GM20000 (cell line): ENCODE measurements around the gene TFCP2L1.

Experiments
- DNase-seq: peaks from one replicate; pipeline ENCODE4 v3.0.0; 2012; ENCODE audit warnings: low spot score
- CTCF ChIP-seq: IDR thresholded peaks from 2 replicates; pipeline ENCODE4 v1.5.1; 2012; ENCODE audit warnings: mild to moderate bottlenecking, control low read depth; ENCODE audit errors: extremely low read depth, missing control alignments

The TFCP2L1 gene

GRCh38 chr2:121202541-121203310 is 82.3 kb downstream of the TFCP2L1 start:
- no peak for DNase-seq
- TF ChIP-seq CTCF = no peak

- TF ChIP-seq CTCF = no peak
These were observed 83.2 kb downstream of the TFCP2L1 start for GRCh38 chr2:121201796-121202195.

GRCh38 chr2:121200419-121201315 is 84.3 kb downstream of the TFCP2L1 start:
- TF ChIP-seq CTCF = no peak
- no peak for DNase-seq

More at GRCh38 chr2:121201796-121202195, 83.2 kb downstream of the TFCP2L1 start:
- DNase-seq = no peak

- DNase-seq = no peak
- no peak for TF ChIP-seq CTCF
These were observed 85.0 kb downstream of the TFCP2L1 start for GRCh38 chr2:121200011-121200347.

- no peak for DNase-seq
- no peak for TF ChIP-seq CTCF
These were observed 85.6 kb downstream of the TFCP2L1 start for GRCh38 chr2:121199281-121200010.

GRCh38 chr2:121197369-121198091 is 87.5 kb downstream of the TFCP2L1 start:
- DNase-seq = no peak
- TF ChIP-seq CTCF = no peak
